H1 (cell line): ENCODE data around the gene ETS1. TPM values are rescaled to one million over a fixed set of nuclear protein-coding genes. Genes with fewer than 3 reads are reported as not detected.

Source experiments
- CTCF ChIA-PET: fragments of 300-600 bp; sonication (Branson Sonifier 250); formaldehyde crosslinking; loops from one replicate; lab custom pipeline; 2021; ENCODE audit not compliant: partially characterized antibody; lab: Charles Lee
- POLR2A ChIA-PET: fragments of 300-600 bp; sonication (Branson Sonifier 250); formaldehyde crosslinking; loops from one replicate; lab custom pipeline; 2021; ENCODE audit warnings: inconsistent platforms; ENCODE audit not compliant: partially characterized antibody; lab: Charles Lee
- DNase-seq, 2 experiments: peaks; one replicate each; pipeline versions ENCODE4 v3.0.0 to v3.0.0-alpha.2; 2010 to 2022; ENCODE audit warnings: low spot score in 2 of 2, low read depth in 1 of 2, mixed read lengths in 1 of 2
- FAIRE-seq: peaks from 2 replicates; lab custom pipeline; 2011; peaks lifted over from hg19 to GRCh38; lab: Jason Lieb, UNC
- H2AFZ ChIP-seq: 2 replicates; pipeline ENCODE4 v1.8.1; 2012; ENCODE audit warnings: low read length, inconsistent platforms
- H2AK5ac ChIP-seq: 2 replicates; pipeline ENCODE4 v1.6.1; 2013; ENCODE audit warnings: low read depth, low read length
- H2BK120ac ChIP-seq: replicated peaks from 2 replicates; pipeline ENCODE3; 2013; ENCODE audit warnings: low read depth, low read length, inconsistent platforms
- H2BK12ac ChIP-seq: 2 replicates; pipeline ENCODE4 v1.6.1; 2013; ENCODE audit warnings: low read depth, low read length
- H2BK15ac ChIP-seq: 2 replicates; pipeline ENCODE4 v1.6.1; 2013; ENCODE audit warnings: low read length
- H2BK20ac ChIP-seq: 2 replicates; pipeline ENCODE4 v1.6.1; 2013; ENCODE audit warnings: low read length
- H2BK5ac ChIP-seq: 2 replicates; pipeline ENCODE4 v1.6.1; 2013; ENCODE audit warnings: low read depth, low read length
- H3K14ac ChIP-seq: 2 replicates; pipeline ENCODE4 v1.6.1; 2013; ENCODE audit warnings: inconsistent platforms; ENCODE audit not compliant: insufficient read length
- H3K18ac ChIP-seq: 2 replicates; pipeline ENCODE4 v1.6.1; 2013; ENCODE audit warnings: low read length; ENCODE audit errors: extremely low read depth
- H3K23ac ChIP-seq: 2 replicates; pipeline ENCODE4 v1.6.1; 2013; ENCODE audit warnings: inconsistent platforms; ENCODE audit not compliant: insufficient read length
- H3K23me2 ChIP-seq: 2 replicates; pipeline ENCODE4 v1.6.1; 2013; ENCODE audit warnings: low read depth, low read length
- H3K27ac ChIP-seq: 2 replicates; pipeline ENCODE4 v1.6.1; 2011; ENCODE audit warnings: low read depth, low read length, inconsistent platforms
- H3K27me3 ChIP-seq, 4 experiments: replicated peaks in 1 of 4; 1 replicate in 1 of 4; 2 replicates in 3 of 4; pipeline versions ENCODE4 v1.6.1 to v1.8.1; 2011 to 2013; ENCODE audit warnings: low read length in 3 of 4, mild to moderate bottlenecking in 3 of 4, inconsistent platforms in 2 of 4, mixed read lengths in 2 of 4, moderate library complexity in 1 of 4; ENCODE audit not compliant: control insufficient read depth in 3 of 4, insufficient read depth in 3 of 4; ENCODE audit errors: extremely low read depth in 1 of 4
- H3K36me3 ChIP-seq, 4 experiments: 2 replicates each; pipeline versions ENCODE4 v1.6.1 to v1.8.1; 2011 to 2013; ENCODE audit warnings: mild to moderate bottlenecking in 4 of 4, low read length in 3 of 4, moderate library complexity in 2 of 4, control low read depth in 1 of 4, inconsistent platforms in 1 of 4; ENCODE audit not compliant: insufficient read depth in 4 of 4, control insufficient read depth in 2 of 4
- H3K4ac ChIP-seq: replicated peaks from 2 replicates; pipeline ENCODE3; 2013; ENCODE audit warnings: low read length, low read depth, mixed read lengths, inconsistent platforms; ENCODE audit not compliant: insufficient read length
- H3K4me1 ChIP-seq, 4 experiments: replicated peaks in 1 of 4; 1 replicate in 1 of 4; 2 replicates in 3 of 4; pipeline versions ENCODE4 v1.6.1 to v1.8.1; 2011 to 2013; ENCODE audit warnings: low read length in 3 of 4, inconsistent platforms in 2 of 4, mixed read lengths in 1 of 4; ENCODE audit not compliant: insufficient read depth in 4 of 4, control insufficient read depth in 3 of 4
- H3K4me2 ChIP-seq, 2 experiments: 2 replicates each; pipeline versions ENCODE4 v1.6.1 to v1.8.1; 2011 to 2013; ENCODE audit warnings: low read depth in 2 of 2, low read length in 2 of 2, control low read depth in 1 of 2, inconsistent platforms in 1 of 2, mild to moderate bottlenecking in 1 of 2; ENCODE audit not compliant: insufficient read depth in 1 of 2
- H3K4me3 ChIP-seq, 4 experiments: fragments of 200-600, 300-600 bp in 1 of 4; sonication (generic), shearing (Covaris generic), sonication (Bioruptor Twin) in 1 of 4; 2 replicates each; pipeline versions ENCODE4 v1.5.1 to v1.8.1; 2011 to 2016; ENCODE audit warnings: low read length in 4 of 4, low read depth in 3 of 4, control low read depth in 2 of 4, inconsistent platforms in 2 of 4, mild to moderate bottlenecking in 2 of 4, mixed read lengths in 1 of 4, moderate library complexity in 1 of 4; ENCODE audit not compliant: insufficient read depth in 2 of 4; ENCODE audit errors: extremely low read depth in 1 of 4
- H3K56ac ChIP-seq: replicated peaks from 2 replicates; pipeline ENCODE3; 2013; ENCODE audit warnings: low read depth, mild to moderate bottlenecking, mixed read lengths, low read length, inconsistent platforms; ENCODE audit not compliant: insufficient read length
- H3K79me1 ChIP-seq: 2 replicates; pipeline ENCODE4 v1.6.1; 2013; ENCODE audit warnings: low read depth, low read length, control low read depth
- H3K79me2 ChIP-seq, 2 experiments: 2 replicates each; pipeline versions ENCODE4 v1.6.1 to v1.8.1; 2012 to 2013; ENCODE audit warnings: low read length in 2 of 2, mild to moderate bottlenecking in 2 of 2, inconsistent platforms in 1 of 2; ENCODE audit not compliant: insufficient read depth in 2 of 2, control insufficient read depth in 1 of 2
- H3K9ac ChIP-seq, 4 experiments: replicated peaks in 1 of 4; 1 replicate in 1 of 4; 2 replicates in 3 of 4; pipeline versions ENCODE4 v1.6.1 to v1.8.1; 2011 to 2013; ENCODE audit warnings: low read depth in 3 of 4, low read length in 3 of 4, control low read depth in 2 of 4, mild to moderate bottlenecking in 2 of 4, moderate library complexity in 2 of 4, inconsistent platforms in 1 of 4; ENCODE audit errors: extremely low read depth in 1 of 4
- H3K9me3 ChIP-seq, 2 experiments: 2 replicates each; pipeline versions ENCODE4 v1.6.1 to v1.8.1; 2012 to 2013; ENCODE audit warnings: mild to moderate bottlenecking in 2 of 2, moderate library complexity in 2 of 2, control low read depth in 1 of 2, inconsistent platforms in 1 of 2, low read depth in 1 of 2, low read length in 1 of 2, mixed read lengths in 1 of 2; ENCODE audit not compliant: insufficient read depth in 2 of 2
- H4K20me1 ChIP-seq, 2 experiments: replicated peaks in 1 of 2; 2 replicates each; pipeline versions ENCODE3 to v1.8.1; 2011 to 2013; ENCODE audit warnings: inconsistent platforms in 2 of 2, low read length in 2 of 2, mild to moderate bottlenecking in 1 of 2; ENCODE audit not compliant: insufficient read depth in 2 of 2, control insufficient read depth in 1 of 2
- H4K5ac ChIP-seq: 2 replicates; pipeline ENCODE4 v1.6.1; 2013; ENCODE audit warnings: low read length, low read depth, mixed read lengths, inconsistent platforms; ENCODE audit not compliant: insufficient read length
- H4K8ac ChIP-seq: 2 replicates; pipeline ENCODE4 v1.8.0; 2013; ENCODE audit warnings: mild to moderate bottlenecking, moderate library complexity, low read length, inconsistent platforms; ENCODE audit not compliant: insufficient read depth; ENCODE audit errors: extremely low read depth
- H4K91ac ChIP-seq: replicated peaks from 2 replicates; pipeline ENCODE3; 2013; ENCODE audit warnings: low read length, mixed read lengths, inconsistent platforms; ENCODE audit not compliant: insufficient read length
- JUND ChIP-seq: IDR thresholded peaks from 2 replicates; pipeline ENCODE4 v1.6.1; 2011; ENCODE audit warnings: mild to moderate bottlenecking, improper control_type of control experiment, low read length
- KDM4A ChIP-seq: IDR thresholded peaks from one replicate; pipeline ENCODE4 v1.7.1; 2012; ENCODE audit warnings: low read depth, mild to moderate bottlenecking, moderate library complexity, low read length, inconsistent platforms; ENCODE audit not compliant: severe bottlenecking
- MAFK ChIP-seq: IDR thresholded peaks from 2 replicates; pipeline ENCODE4 v1.6.1; 2012; ENCODE audit warnings: low read depth, mild to moderate bottlenecking, improper control_type of control experiment, low read length
- NRF1 ChIP-seq: IDR thresholded peaks from 2 replicates; pipeline ENCODE4 v1.6.1; 2011; ENCODE audit warnings: mild to moderate bottlenecking, low read depth, low read length, improper control_type of control experiment
- SP1 ChIP-seq: IDR thresholded peaks from 2 replicates; pipeline ENCODE4 v1.6.1; 2011; ENCODE audit warnings: low read depth, low read length
- SRF ChIP-seq: IDR thresholded peaks from 2 replicates; pipeline ENCODE4 v1.6.1; 2011; ENCODE audit warnings: mild to moderate bottlenecking, low read depth, low read length, moderate library complexity
- YY1 ChIP-seq: IDR thresholded peaks from 2 replicates; pipeline ENCODE4 v1.6.1; 2011; ENCODE audit warnings: low read depth, mild to moderate bottlenecking, low read length
- WGBS, 2 experiments: shearing (Covaris generic) in 1 of 2; methylation state at CpG; one replicate each; pipeline versions ENCODE4 v1.1.6 to v1.1.7; 2013 to 2015; ENCODE audit warnings: low lambda C conversion rate in 2 of 2, mixed read lengths in 2 of 2, inconsistent platforms in 1 of 2, low coverage in 1 of 2, missing lambda C conversion rate in 1 of 2; ENCODE audit not compliant: insufficient replicate concordance in 2 of 2, insufficient coverage in 1 of 2, insufficient read length in 1 of 2; ENCODE audit errors: extremely low coverage in 1 of 2, missing lambda C conversion rate in 1 of 2; 5-methylcytosine and 5-hydroxymethylcytosine counted together
- polyA plus RNA-seq, 7 experiments: library from polyadenylated mRNA; depleted of rRNA in 3 of 7; stranded (reverse) in 5 of 7; unstranded in 2 of 7; fragments of >200 nt in 5 of 7; fragments of 200-250 nt in 2 of 7; gene quantifications; 1 replicate in 5 of 7; 2 replicates in 1 of 7; 4 replicates in 1 of 7; pipeline versions ENCODE4 v1.2.1 to v1.2.3, GENCODE V29; 2011 to 2013; ENCODE audit warnings: missing spikeins in 2 of 7, mixed read lengths in 2 of 7
- total RNA-seq: library from RNA; stranded (reverse); fragmentation: NEBNext Ultra II Directional; extraction: Animal tissue kit (Norgen Biotek cat#: 25700); gene quantifications from 2 replicates; pipeline ENCODE4 v1.2.1, GENCODE V29; 2021

The ETS1 gene
- total and polyA plus RNA-seq, 2 of the 8 experiments (the other 6 are each of a cell fraction or from before 2014, with no cell fraction given): 10.0 to 35.3 TPM

- Histone ChIP-seq H4K91ac (no peak overlapping the region), H2BK12ac (no peak overlapping the region), H3K79me2 (no peaks in the 10 kb centered on the region), H3K27me3 (no peaks in the 10 kb centered on the region), H3K18ac (no peak overlapping the region), H3K4ac (no peak overlapping the region), H4K5ac (no peak overlapping the region), H2AK5ac (no peak overlapping the region), H2BK20ac (no peak overlapping the region), H3K23me2 (no peaks in the 10 kb centered on the region; the same call in 1 of the 2 replicates), H4K8ac (no peak overlapping the region), H3K36me3 (peaks cover 0 to 5% (median 2%) of the 10 kb centered on the region in 4 experiments; a peak in 2 of 8 replicates)
- CTCF ChIA-PET: interaction anchor here (1.7 kb wide), 1 partner anchor 156 kb away, joined by 5 read pairs; no protein-coding TSS in a partner anchor
- no peak for FAIRE-seq
- WGBS, 2 experiments: 96% methylated on average over 1 of the region's 1 CpG; no CpG with 5 or more reads in 1 of the 2 experiments
- DNase-seq: no peak
- TF ChIP-seq NRF1: no peak
- no peak for TF ChIP-seq MAFK
- no peak for TF ChIP-seq KDM4A
- TF ChIP-seq JUND: no peak
- TF ChIP-seq YY1: no peak
- no peak for TF ChIP-seq SRF
- no peak for TF ChIP-seq SP1
- TF ChIP-seq, all 59 proteins: peak for 0
- no peak overlapping the region for H3K9ac ChIP-seq
- peaks cover 0 to 3% (median 2%) of the 10 kb centered on the region in 4 experiments; a peak in 2 of 7 replicates for H3K4me1 ChIP-seq
- no peak overlapping the region for H3K4me2 ChIP-seq
- no peak overlapping the region for H2AFZ ChIP-seq
- no peak overlapping the region for H3K4me3 ChIP-seq
- POLR2A ChIA-PET: no interaction called here
- no peaks in the 10 kb centered on the region for H3K79me1 ChIP-seq
- H3K23ac ChIP-seq: no peak overlapping the region
- no peak overlapping the region for H2BK15ac ChIP-seq
- H3K56ac ChIP-seq: no peak overlapping the region
- H4K20me1 ChIP-seq: peaks cover 0 to 2% of the 10 kb centered on the region in 2 experiments
- no peak overlapping the region for H2BK120ac ChIP-seq
- H3K14ac ChIP-seq: no peak overlapping the region
- no peak overlapping the region for H2BK5ac ChIP-seq
- no peak overlapping the region for H3K27ac ChIP-seq
- no peaks in the 10 kb centered on the region for H3K9me3 ChIP-seq
Measured at GRCh38 chr11:128476049-128476448, 111.3 kb downstream of the ETS1 start.
